Endothelial cell of umbilical vein (primary cell): Measurements from ENCODE around the gene OR1M1.

Experiments
- CTCF ChIP-seq, 2 donors: IDR thresholded peaks; 1 replicate in 1 of 2; 2 replicates in 1 of 2; pipeline ENCODE4 v1.5.1; 2011; ENCODE audit warnings: low read length in 2 of 2, mild to moderate bottlenecking in 2 of 2, moderate library complexity in 2 of 2, control low read depth in 1 of 2, inconsistent platforms in 1 of 2, low read depth in 1 of 2; ENCODE audit not compliant: insufficient read depth in 1 of 2; ENCODE audit errors: extremely low read depth in 1 of 2
- EZH2 ChIP-seq: IDR thresholded peaks from 2 replicates; pipeline ENCODE4 v1.6.1; 2012; ENCODE audit warnings: borderline replicate concordance, low read depth, mild to moderate bottlenecking, moderate library complexity, low read length, inconsistent platforms; ENCODE audit not compliant: severe bottlenecking
- FOS ChIP-seq: IDR thresholded peaks from 2 replicates; pipeline ENCODE4 v1.6.1; 2011; ENCODE audit warnings: mild to moderate bottlenecking, low read length, moderate library complexity, borderline replicate concordance; ENCODE audit not compliant: insufficient read depth
- GATA2 ChIP-seq: IDR thresholded peaks from 2 replicates; pipeline ENCODE4 v1.7.0; 2011; ENCODE audit warnings: low read depth, mild to moderate bottlenecking, moderate library complexity, mixed read lengths, low read length; ENCODE audit not compliant: insufficient read length, insufficient read depth
- MAX ChIP-seq: IDR thresholded peaks from 2 replicates; pipeline ENCODE4 v1.6.1; 2011; ENCODE audit not compliant: insufficient read depth, insufficient read length
- MYC ChIP-seq: IDR thresholded peaks from one replicate; pipeline ENCODE4 v1.6.1; 2011; ENCODE audit warnings: mild to moderate bottlenecking, low read depth, low read length
- POLR2A ChIP-seq: IDR thresholded peaks from 2 replicates; pipeline ENCODE4 v1.6.1; 2012; ENCODE audit warnings: low read depth, mild to moderate bottlenecking, control low read depth, low read length
- POLR2AphosphoS5 ChIP-seq: IDR thresholded peaks from 2 replicates; pipeline ENCODE4 v1.6.1; 2012; ENCODE audit warnings: low read depth, mild to moderate bottlenecking, control low read depth, low read length, moderate library complexity; ENCODE audit not compliant: insufficient read depth

DNA sequence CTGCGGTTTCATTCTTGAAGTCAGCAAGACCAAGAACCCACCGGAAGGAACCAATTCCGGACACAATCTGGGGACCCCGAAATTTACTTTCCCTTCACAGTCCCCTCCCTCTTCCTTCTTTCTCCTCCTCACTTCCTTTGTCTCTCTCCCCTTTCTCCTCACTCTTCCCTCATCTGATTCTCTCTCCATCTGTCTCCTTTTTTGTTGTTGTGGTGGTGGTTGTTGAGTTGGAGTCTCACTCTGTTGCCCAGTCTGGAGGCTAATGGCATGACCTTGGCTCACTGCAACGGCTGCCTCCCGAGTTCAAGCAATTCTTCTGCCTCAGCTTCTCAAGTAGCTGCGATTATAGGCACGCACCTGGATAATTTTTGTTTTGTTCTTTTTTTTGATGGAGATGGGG is 32.7 kb upstream of the OR1M1 start:
- TF ChIP-seq CTCF (IDR thresholded peaks at IDR 0.05; ENCODE audit: extremely low read depth in 1 of 2, insufficient read depth in 1 of 2, low read depth in 1 of 2, low read length in 2 of 2) (no peak), POLR2A (no peak), EZH2 (no peak), POLR2AphosphoS5 (no peak), MYC (no peak), GATA2 (no peak), MAX (no peak), FOS (no peak)
